HG02588 (cell line): ENCODE data around the gene NAGLU.

Experiments
- ATAC-seq: cut with Tn5 transposase; IDR thresholded peaks from one replicate; pipeline ENCODE4 v1.9.1; 2021; ENCODE audit warnings: mild to moderate bottlenecking, moderate library complexity; ENCODE audit not compliant: unreplicated experiment

NAGLU gene

GRCh38 chr17:42586514-42587230 is 50.6 kb downstream of the NAGLU start:
- no peak for ATAC-seq

GRCh38 chr17:42590886-42591285 is 54.8 kb downstream of the NAGLU start:
- ATAC-seq = no peak

- no peak for ATAC-seq
These were observed 55.4 kb downstream of the NAGLU start for GRCh38 chr17:42591411-42591810.
